KG1 (cell line): ENCODE measurements around the gene ASB1.

Experiments used
- DNase-seq: peaks from one replicate; lab custom pipeline; 2025; lab: John Stamatoyannopoulos, UW

Gene ASB1

GRCh38 chr2:238426568-238427434, at the start of gene ASB1:
Gene ASB1, plus strand, starts transcription at chr2:238426927. Its CDS starts 144 bp downstream, at chr2:238427071.
- DNase-seq, result peak; percentile 72

- no peak for DNase-seq
These were observed 48.3 kb upstream of the ASB1 start for GRCh38 chr2:238378230-238379095.

- DNase-seq, result peak; percentile 23
These were observed 47.5 kb upstream of the ASB1 start for GRCh38 chr2:238379096-238379810.

GRCh38 chr2:238380336-238380735, 46.4 kb upstream of the ASB1 start:
- no peak for DNase-seq

- DNase-seq, result no peak
These were observed 45.9 kb upstream of the ASB1 start for GRCh38 chr2:238380785-238381184.

- DNase-seq, result no peak
These were observed 45.2 kb upstream of the ASB1 start for GRCh38 chr2:238381341-238382115.

- DNase-seq, result no peak
These were observed 44.3 kb upstream of the ASB1 start for GRCh38 chr2:238382381-238382781.

GRCh38 chr2:238383135-238383534, 43.6 kb upstream of the ASB1 start:
- no peak for DNase-seq

- DNase-seq, result no peak
These were observed 42.9 kb upstream of the ASB1 start for GRCh38 chr2:238383743-238384380.

GRCh38 chr2:238387332-238387731, 39.4 kb upstream of the ASB1 start:
- no peak for DNase-seq

- DNase-seq, result no peak
These were observed 37.9 kb upstream of the ASB1 start for GRCh38 chr2:238388794-238389193.

- DNase-seq, result no peak
These were observed 36.6 kb upstream of the ASB1 start for GRCh38 chr2:238389988-238390589.

GRCh38 chr2:238391042-238391689, 35.6 kb upstream of the ASB1 start:
- no peak for DNase-seq

- DNase-seq, result no peak
These were observed 30.1 kb upstream of the ASB1 start for GRCh38 chr2:238396663-238397062.

GRCh38 chr2:238397356-238397755, 29.4 kb upstream of the ASB1 start:
- DNase-seq, result no peak

GRCh38 chr2:238398577-238398976, 28.1 kb upstream of the ASB1 start:
- no peak for DNase-seq

- DNase-seq, result no peak
These were observed 27.6 kb upstream of the ASB1 start for GRCh38 chr2:238399094-238399493.

- no peak for DNase-seq
These were observed 25.2 kb upstream of the ASB1 start for GRCh38 chr2:238401551-238401950.

- DNase-seq, result no peak
These were observed 22.9 kb upstream of the ASB1 start for GRCh38 chr2:238403632-238404405.
